Neutrophil (primary cell): ENCODE data around the gene FEZ2.

ENCODE experiments used
- H3K27ac ChIP-seq: fragments of 200-600 bp; sonication (generic); 2 replicates; pipeline ENCODE4 v1.5.1; 2016; ENCODE audit warnings: mild to moderate bottlenecking, moderate library complexity
- H3K27me3 ChIP-seq: fragments of 200-600 bp; sonication (generic); 2 replicates; pipeline ENCODE4 v1.6.0; 2016; ENCODE audit warnings: mild to moderate bottlenecking
- H3K36me3 ChIP-seq: fragments of 200-600 bp; sonication (generic); 2 replicates; pipeline ENCODE4 v1.5.1; 2017
- H3K4me1 ChIP-seq, 2 experiments: fragments of 200-600 bp in 1 of 2; sonication (generic) in 1 of 2; 1 replicate in 1 of 2; 2 replicates in 1 of 2; pipeline versions ENCODE4 v1.5.1 to v1.6.1; 2013 to 2016; ENCODE audit warnings: low read depth in 1 of 2, low read length in 1 of 2, mild to moderate bottlenecking in 1 of 2, moderate library complexity in 1 of 2; ENCODE audit not compliant: control insufficient read depth in 1 of 2, insufficient read depth in 1 of 2
- H3K4me3 ChIP-seq, 2 experiments: fragments of 200-600 bp in 1 of 2; sonication (generic) in 1 of 2; 1 replicate in 1 of 2; 2 replicates in 1 of 2; pipeline ENCODE4 v1.5.1; 2013 to 2016; ENCODE audit warnings: low read depth in 1 of 2, low read length in 1 of 2, mild to moderate bottlenecking in 1 of 2, moderate library complexity in 1 of 2
- H3K9me3 ChIP-seq: fragments of 200-600 bp; sonication (generic); 2 replicates; pipeline ENCODE4 v1.5.1; 2016
- TF ChIP-seq, protein P1 (sequence below): fragments of 200-600 bp; sonication (generic); IDR thresholded peaks from 2 replicates; pipeline ENCODE4 v1.5.1; 2016; ENCODE audit warnings: antibody characterized with exemption

FEZ2 gene, protein sequence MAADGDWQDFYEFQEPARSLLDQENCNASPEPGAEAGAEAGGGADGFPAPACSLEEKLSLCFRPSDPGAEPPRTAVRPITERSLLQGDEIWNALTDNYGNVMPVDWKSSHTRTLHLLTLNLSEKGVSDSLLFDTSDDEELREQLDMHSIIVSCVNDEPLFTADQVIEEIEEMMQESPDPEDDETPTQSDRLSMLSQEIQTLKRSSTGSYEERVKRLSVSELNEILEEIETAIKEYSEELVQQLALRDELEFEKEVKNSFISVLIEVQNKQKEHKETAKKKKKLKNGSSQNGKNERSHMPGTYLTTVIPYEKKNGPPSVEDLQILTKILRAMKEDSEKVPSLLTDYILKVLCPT

GRCh38 chr2:36597532-36598377, at the start of gene FEZ2:
Gene FEZ2, minus strand, starts transcription at chr2:36598168. Its CDS starts 26 bp downstream, at chr2:36598142.
- no peaks in the 10 kb centered on the region for H3K9me3 ChIP-seq
- peaks cover 16 to 20% of the 10 kb centered on the region in 2 experiments for H3K4me1 ChIP-seq
- peak within 1 kb of the TSS; percentile 77 to 93 for H3K4me3 ChIP-seq
- no peaks in the 10 kb centered on the region for H3K36me3 ChIP-seq
- TF ChIP-seq, protein P1, sequence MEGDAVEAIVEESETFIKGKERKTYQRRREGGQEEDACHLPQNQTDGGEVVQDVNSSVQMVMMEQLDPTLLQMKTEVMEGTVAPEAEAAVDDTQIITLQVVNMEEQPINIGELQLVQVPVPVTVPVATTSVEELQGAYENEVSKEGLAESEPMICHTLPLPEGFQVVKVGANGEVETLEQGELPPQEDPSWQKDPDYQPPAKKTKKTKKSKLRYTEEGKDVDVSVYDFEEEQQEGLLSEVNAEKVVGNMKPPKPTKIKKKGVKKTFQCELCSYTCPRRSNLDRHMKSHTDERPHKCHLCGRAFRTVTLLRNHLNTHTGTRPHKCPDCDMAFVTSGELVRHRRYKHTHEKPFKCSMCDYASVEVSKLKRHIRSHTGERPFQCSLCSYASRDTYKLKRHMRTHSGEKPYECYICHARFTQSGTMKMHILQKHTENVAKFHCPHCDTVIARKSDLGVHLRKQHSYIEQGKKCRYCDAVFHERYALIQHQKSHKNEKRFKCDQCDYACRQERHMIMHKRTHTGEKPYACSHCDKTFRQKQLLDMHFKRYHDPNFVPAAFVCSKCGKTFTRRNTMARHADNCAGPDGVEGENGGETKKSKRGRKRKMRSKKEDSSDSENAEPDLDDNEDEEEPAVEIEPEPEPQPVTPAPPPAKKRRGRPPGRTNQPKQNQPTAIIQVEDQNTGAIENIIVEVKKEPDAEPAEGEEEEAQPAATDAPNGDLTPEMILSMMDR = no peak
- no peaks in the 10 kb centered on the region for H3K27me3 ChIP-seq
- peak within 1 kb of the TSS; percentile 87 for H3K27ac ChIP-seq

DNA sequence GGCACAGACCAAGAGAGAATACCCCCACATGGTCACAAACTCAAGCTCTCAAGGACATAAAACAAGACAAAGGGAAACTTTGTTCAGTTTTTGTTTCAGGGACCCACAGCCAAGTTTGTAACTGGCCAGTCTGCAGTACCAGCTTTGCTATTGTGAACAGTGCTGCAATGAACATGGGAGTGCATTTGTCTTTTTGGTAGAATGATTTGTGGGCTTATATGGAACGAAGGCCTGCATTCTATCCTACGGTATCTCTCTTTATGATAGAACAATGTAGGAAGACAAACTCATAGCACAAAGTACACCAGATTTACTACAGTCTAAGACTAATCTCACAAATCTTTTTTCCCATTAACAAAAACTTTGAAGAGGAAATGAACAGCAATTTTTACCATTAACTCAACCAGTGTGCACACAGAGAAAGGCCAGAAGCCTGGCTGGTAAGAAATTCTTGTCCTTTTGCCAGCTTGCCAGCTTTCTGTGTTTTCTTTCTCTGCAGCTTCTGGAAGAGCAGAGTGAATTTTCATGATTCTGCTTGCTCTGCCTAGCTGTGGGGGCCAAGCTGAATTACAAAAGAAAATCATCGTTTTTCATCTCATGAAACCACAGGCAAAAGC, 37.1 kb upstream of the FEZ2 start:
- no peak overlapping the region for H3K4me3 ChIP-seq
- H3K9me3 ChIP-seq = no peaks in the 10 kb centered on the region
- no peaks in the 10 kb centered on the region for H3K4me1 ChIP-seq
- no peaks in the 10 kb centered on the region for H3K36me3 ChIP-seq
- TF ChIP-seq, protein P1 = no peak
- H3K27ac ChIP-seq = no peak overlapping the region
- no peaks in the 10 kb centered on the region for H3K27me3 ChIP-seq

DNA sequence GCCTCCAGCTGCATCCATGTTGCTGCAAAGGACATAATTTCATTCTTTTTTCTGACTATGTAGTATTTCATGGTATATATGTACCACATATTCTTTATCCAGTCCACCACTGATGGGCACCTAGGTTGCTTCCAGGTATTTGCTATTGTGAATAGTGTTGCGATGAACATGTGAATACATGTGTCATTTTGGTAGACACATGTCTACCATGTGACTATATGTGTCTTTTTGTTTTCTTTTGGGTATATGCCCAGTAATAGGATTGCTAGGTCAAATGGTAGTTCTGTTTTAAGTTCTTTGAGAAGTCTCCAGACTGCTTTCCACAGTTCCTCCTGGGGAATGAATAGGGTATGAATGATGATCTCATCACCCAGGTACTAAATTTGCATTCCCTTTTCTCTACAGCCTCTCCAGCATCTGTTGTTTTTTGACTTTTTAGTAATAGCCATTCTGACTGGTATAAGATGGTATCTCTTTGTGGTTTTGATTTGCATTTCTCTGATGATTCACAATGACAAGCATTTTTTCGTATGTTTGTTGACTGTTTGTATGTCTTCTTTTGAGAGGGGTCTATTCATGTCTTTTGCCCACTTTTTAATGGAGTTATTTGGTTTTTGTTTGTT, 35.6 kb upstream of the FEZ2 start:
- TF ChIP-seq, protein P1 = no peak
- Histone ChIP-seq H3K4me3 (no peak overlapping the region), H3K36me3 (no peaks in the 10 kb centered on the region), H3K27me3 (no peaks in the 10 kb centered on the region), H3K27ac (no peak overlapping the region), H3K4me1 (no peaks in the 10 kb centered on the region), H3K9me3 (no peaks in the 10 kb centered on the region)

- H3K27ac ChIP-seq = no peak overlapping the region
- no peaks in the 10 kb centered on the region for H3K36me3 ChIP-seq
- H3K4me3 ChIP-seq = no peak overlapping the region
- TF ChIP-seq, protein P1 = no peak
- peaks cover 6% of the 10 kb centered on the region for H3K9me3 ChIP-seq
- no peaks in the 10 kb centered on the region for H3K27me3 ChIP-seq
- H3K4me1 ChIP-seq = no peaks in the 10 kb centered on the region
These were observed 28.8 kb upstream of the FEZ2 start for GRCh38 chr2:36626756-36627155.

DNA sequence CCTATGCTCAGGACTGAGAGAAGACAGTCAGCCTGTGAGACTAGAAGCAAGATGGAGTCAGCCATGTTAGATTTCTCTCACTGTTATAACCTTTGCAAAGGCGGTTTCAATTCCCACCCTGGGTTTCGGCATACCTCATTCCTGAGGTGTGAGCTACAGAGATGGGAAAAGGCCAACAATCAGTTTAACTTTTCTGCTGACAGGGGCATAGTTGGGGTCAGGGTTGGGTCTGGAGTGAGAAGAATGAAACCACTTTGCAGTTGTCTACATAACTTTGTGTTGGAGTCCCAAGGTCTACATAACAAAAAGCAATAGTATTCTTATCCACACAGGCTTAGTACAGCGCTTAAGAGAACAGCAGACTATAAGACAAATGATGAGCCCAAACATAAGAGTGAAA, 28.1 kb upstream of the FEZ2 start:
- peaks cover 6% of the 10 kb centered on the region for H3K9me3 ChIP-seq
- H3K4me1 ChIP-seq = no peaks in the 10 kb centered on the region
- no peaks in the 10 kb centered on the region for H3K27me3 ChIP-seq
- no peak overlapping the region for H3K4me3 ChIP-seq
- no peaks in the 10 kb centered on the region for H3K36me3 ChIP-seq
- no peak overlapping the region for H3K27ac ChIP-seq
- TF ChIP-seq, protein P1 = no peak
